ENCODE results near the gene PTPN1. TPM values are rescaled to one million over a fixed set of nuclear protein-coding genes. Genes with fewer than 3 reads are reported as not detected.

Gene PTPN1
- polyA plus RNA-seq, 3 donors = 30.0 to 31.1 (median 30.9) TPM

- DNase-seq (ENCODE audit: low read depth in 3 of 3, low spot score in 2 of 3) = no peak
Observed at GRCh38 chr20:50628853-50629669, 118.9 kb downstream of the PTPN1 start.

- no peak for DNase-seq (ENCODE audit: low read depth in 3 of 3, low spot score in 2 of 3)
Observed at GRCh38 chr20:50629670-50630045, 119.5 kb downstream of the PTPN1 start.

GRCh38 chr20:50630578-50631263 is 120.5 kb downstream of the PTPN1 start:
- DNase-seq (ENCODE audit: low read depth in 3 of 3, low spot score in 2 of 3) = no peak

- no peak for DNase-seq (ENCODE audit: low read depth in 3 of 3, low spot score in 2 of 3)
Observed at GRCh38 chr20:50632236-50632635, 122.1 kb downstream of the PTPN1 start.

GRCh38 chr20:50632701-50633100 is 122.5 kb downstream of the PTPN1 start:
- no peak for DNase-seq (ENCODE audit: low read depth in 3 of 3, low spot score in 2 of 3)

- no peak for DNase-seq (ENCODE audit: low read depth in 3 of 3, low spot score in 2 of 3)
Observed at GRCh38 chr20:50633361-50633760, 123.2 kb downstream of the PTPN1 start.

- DNase-seq (ENCODE audit: low read depth in 3 of 3, low spot score in 2 of 3) = no peak
Observed at GRCh38 chr20:50634191-50634590, 124.0 kb downstream of the PTPN1 start.

Other genes starting within 250 kb of the PTPN1 start
- gene RIPOR3, start 181.2 kb downstream of the PTPN1 start, polyA plus RNA-seq (ENCODE audit: insufficient read length in 3 of 3) = 1 to 10 TPM; 6.4 to 6.9 (median 6.5) TPM
- 10 to 100 TPM; 20.7 to 26.7 (median 24.4) TPM for gene PARD6B, start 221.2 kb downstream of the PTPN1 start, polyA plus RNA-seq (ENCODE audit: insufficient read length in 3 of 3)